ENCODE results near the gene CASP8AP2.

DNA sequence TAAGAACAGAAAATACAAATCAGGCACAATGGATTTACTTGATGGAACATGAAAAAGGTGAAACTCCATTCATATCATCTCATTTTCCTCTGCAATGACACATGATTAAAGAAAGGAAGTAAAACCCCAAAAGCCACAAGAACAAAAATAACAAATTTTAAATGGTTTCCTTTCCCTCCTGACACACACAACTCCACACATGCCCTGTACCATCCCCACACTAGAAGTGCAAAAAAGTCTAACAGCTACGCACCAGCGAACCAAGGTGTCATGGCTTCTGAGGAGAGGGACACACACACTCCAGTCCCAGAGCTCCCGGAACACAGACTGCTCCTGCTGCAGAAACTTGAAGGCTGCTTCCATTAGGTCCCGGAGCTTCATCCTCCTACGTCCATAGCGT is 35.4 kb upstream of the CASP8AP2 start:
- TF ChIP-seq, protein P1, sequence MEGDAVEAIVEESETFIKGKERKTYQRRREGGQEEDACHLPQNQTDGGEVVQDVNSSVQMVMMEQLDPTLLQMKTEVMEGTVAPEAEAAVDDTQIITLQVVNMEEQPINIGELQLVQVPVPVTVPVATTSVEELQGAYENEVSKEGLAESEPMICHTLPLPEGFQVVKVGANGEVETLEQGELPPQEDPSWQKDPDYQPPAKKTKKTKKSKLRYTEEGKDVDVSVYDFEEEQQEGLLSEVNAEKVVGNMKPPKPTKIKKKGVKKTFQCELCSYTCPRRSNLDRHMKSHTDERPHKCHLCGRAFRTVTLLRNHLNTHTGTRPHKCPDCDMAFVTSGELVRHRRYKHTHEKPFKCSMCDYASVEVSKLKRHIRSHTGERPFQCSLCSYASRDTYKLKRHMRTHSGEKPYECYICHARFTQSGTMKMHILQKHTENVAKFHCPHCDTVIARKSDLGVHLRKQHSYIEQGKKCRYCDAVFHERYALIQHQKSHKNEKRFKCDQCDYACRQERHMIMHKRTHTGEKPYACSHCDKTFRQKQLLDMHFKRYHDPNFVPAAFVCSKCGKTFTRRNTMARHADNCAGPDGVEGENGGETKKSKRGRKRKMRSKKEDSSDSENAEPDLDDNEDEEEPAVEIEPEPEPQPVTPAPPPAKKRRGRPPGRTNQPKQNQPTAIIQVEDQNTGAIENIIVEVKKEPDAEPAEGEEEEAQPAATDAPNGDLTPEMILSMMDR (IDR thresholded peaks at IDR 0.05): no peak
- no peak for TF ChIP-seq ZFX (IDR thresholded peaks at IDR 0.05; ENCODE audit: borderline replicate concordance)
